ENCODE measurements around the gene SIT1. TPM values are rescaled to one million over a fixed set of nuclear protein-coding genes. Genes with fewer than 3 reads are reported as not detected.
"Not testable (repeated sequence)": the region's sequence is repeated elsewhere in the genome, so short reads cannot be mapped to it uniquely, and the experiment has no call there.

The SIT1 gene
- total RNA-seq, 1 donor from 2014 or later: 0.44 TPM

DNA sequence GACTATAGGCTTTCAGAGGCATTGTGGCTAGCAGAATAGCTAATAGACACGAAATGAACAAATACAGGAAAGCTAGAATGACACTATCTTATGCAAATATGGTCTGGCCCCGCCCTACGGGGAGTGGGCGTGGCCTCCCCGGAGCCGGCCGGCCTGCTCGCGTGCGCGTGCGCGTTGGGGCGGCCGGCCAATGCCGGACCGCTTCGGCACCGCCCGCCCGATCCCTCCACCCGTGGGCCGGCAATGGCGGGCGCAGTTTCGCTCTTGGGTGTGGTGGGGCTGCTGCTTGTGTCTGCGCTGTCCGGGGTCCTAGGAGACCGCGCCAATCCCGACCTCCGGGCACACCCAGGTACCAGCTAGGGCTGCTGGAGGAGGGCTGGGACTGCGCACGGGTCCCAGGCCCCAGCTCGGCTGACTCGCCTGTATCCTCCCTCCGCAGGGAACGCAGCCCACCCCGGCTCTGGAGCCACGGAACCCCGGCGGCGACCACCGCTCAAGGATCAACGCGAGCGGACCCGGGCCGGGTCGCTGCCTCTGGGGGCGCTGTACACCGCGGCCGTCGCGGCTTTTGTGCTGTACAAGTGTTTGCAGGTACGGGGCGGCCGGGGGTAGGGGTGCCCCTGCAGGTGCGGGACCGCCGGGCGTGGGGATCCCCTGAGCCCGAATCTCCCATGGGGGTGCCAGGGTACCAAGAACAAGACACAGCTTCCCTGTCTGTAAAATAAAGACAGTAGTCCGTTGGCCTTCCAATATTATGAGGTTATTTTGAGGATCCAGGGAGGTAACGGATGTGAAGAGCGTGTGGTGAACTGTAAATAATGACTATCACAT is 7.6 kb upstream of the SIT1 start, which contains the start of gene CCDC107:
CCDC107 (plus strand) TSS at position 156 of the 831 bp plus-strand sequence; CDS start at position 244, 88 bp downstream.
- peak; percentile 91 for ATAC-seq

DNA sequence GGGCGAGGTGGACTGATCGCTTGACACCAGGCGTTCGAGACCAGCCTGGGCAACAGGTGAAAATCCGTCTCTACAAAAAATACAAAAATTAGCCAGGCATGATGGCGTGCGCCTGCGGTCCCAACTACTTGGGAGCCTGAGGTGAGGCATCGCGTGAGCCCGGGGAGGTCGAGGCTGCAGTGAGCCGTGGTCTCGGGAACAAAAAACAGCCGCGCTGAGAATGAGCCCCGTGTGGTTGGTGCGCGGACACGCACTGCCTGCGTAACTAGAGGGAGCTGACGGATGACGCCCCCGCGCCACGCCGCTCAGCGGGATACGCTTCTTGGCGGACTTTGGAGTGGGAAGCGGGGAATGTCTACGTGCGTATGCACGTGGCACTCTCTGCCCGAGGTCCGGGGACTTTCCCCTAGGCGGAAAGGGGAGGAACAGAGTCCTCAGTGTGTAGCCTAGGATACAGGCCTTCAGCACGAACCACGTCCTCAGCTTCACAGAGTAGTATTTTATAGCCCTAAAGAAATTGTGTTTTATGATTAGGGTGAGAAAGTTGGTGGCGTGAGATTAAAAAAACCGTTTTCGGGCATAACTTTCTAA is 6.9 kb upstream of the SIT1 start, which contains the start of gene RMRP:
RMRP (minus strand) TSS at position 474 of the 591 bp plus-strand sequence.
- peak; percentile 98 for ATAC-seq

DNA sequence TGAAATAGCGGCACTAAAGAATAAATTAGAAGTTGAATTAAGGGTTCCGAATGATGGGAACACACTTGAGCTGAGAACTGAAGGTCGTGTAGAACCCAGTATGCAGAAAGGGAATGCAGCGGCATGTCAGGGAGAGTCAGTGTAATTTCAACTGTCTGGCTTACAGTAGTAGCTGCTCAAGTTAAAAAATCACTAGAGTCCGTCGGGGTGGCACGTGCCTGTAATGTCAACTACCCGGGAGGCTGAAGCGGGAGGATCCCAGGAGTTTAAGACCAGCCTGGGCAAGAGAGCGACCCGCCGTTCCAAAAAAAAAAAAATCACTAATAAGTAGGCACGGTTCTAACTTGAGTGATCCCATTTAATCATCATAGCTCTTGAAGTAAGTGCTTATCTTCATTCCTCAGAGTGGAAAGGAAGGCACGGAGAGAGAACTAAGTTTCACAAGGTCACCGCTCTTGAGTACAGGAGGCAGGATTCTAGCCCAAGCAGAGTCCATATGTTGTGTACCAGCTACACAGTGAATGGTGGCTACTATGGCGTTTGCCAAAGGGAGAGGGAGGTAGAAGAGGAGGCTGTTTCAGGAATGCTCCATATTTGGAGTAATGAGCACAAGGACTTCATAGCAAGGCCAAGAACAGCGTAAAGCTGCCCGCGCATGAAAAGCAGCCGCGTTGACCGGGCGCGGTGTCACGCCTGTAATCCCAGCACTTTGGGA is 6.3 kb upstream of the SIT1 start:
- ATAC-seq: peak; percentile 1

DNA sequence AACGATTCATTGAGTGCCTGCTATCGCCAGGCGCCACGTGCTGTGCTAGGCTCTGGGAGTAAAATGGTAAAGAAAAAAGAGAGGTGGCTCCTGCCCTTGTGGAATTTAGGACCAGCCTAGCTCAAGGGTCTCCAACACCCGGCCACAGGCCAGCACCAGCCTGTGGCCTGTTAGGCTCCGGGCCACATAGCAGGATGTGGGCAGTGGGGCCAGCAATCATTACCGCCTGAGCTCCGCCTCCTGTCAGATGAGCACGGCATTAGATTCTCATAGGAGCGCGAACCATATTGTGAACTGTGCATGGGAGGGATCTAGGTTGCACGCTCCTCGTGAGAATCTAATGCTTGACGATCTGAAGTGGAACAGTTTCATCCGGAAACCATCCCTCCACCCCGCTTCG is 5.6 kb upstream of the SIT1 start:
- ATAC-seq: no peak

DNA sequence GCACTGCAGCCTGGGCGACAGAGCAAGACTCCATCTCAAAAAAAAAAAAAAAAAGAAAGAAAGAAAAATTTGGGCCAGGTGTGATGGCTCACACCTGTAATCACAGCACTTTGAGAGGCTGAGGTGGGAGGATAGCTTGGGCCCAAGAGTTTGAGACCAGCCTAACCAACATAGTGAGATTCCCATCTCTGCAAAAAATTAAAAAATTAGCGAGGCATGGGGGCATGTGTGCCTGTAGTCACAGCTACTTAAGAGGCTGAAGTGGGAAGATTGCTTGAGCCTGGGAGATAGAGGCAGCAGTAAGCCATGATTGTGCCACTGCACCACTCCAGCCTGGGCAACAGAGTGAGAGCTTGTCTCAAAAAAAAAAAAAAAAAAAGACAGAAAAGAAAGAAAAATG is 2.9 kb upstream of the SIT1 start:
- no peak for ATAC-seq

DNA sequence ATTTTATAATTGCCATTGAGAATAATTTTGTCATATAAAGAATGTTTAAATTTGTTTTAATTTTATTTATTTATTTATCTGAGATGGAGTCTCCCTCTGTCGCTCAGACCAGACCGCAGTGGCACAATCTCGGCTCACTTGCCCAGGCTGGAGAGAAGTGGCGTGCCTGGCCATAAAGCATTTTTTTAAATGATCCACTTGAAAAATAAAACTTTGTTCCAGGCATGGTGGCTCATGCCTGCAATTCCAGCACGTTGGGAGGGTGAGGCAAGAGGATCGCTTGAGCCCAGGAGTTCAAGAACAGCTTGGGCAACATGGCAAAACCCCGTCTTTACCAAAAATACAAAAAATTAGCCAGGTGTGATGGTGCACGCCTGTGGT is 2.1 kb upstream of the SIT1 start:
- ATAC-seq: no peak

DNA sequence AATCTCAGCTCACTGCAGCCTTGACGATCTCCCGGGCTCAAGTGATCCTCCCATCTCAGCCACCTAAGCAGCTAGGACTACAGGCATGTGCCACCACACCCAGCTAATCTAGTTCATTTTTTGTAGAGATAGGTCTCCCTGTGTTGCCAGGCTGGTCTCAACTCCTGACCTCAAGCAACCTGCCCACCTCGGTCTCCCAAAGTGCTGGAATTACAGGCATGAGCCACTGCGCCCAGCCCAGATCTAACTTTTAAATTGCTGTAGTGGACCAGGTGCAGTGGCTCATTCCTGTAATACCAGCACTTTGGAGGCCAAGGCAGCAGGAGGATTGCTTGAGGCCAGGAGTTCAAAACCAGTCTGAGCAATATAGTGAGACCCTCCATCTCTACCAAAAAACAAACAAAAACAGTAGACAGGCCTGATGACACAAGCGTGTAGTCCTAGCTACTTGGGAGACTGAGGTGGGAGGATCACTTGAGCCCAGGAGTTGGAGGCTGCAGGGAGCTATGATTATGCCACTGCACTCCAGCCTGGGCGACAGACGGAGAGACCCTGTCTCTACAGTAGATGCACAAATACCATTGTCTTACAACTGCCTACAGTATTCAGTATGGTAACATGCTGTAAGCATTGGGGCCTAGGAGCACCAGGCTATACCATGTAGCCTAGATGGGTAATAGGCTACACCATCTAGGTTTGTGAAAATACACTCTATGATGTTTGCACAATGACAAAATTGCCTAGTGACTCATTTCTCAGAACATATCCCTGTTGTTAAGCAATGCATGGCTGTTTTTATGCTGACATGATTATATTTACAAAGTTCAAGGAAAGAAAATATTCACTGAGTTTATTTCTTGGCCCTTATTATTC is 1.5 kb upstream of the SIT1 start:
- peak; percentile 53 for ATAC-seq

DNA sequence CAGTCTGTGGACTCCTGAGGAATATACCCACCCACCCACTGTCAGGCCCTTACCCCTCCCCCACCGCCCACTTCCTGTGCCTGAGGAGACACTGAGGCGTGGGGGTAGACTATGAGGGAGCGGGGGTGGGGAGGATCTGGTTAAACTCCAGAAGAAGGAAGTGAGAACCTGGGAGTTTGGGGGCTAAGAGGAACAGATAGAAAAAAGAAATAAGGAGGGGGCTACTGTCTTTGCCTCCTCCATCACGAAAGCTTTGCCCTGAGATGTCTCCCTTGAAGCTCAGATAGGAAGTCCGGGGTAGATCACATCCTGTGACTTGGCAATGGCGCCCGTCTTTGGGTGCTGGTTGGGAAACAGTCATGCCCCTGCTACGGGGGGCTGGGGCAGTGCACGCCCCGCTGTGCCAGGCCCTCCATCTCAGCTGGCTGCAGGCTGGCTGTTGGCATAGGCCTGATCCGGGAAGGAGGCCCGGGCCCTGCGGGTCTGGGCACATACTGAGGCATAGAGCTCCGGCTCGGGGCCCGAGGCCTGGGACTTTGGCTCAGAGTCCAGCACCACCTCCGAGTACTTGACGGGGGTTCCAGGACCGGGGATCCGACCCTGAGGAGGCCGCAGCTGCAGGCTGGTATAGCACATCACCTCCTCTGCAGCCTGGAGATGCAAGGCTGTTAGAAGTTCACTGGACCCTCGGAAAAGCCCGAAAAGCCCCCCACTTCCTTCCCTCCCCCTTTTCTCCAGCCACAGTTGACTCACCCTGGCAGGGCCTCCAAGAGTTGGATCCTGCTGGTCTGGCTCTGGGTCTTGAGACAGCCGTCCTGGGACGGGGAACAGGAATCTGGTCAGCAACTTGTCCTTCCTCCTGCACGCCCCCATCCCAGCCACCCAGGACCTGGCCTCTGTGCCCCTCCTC is 1.0 kb downstream of the SIT1 start:
- ATAC-seq: no peak

DNA sequence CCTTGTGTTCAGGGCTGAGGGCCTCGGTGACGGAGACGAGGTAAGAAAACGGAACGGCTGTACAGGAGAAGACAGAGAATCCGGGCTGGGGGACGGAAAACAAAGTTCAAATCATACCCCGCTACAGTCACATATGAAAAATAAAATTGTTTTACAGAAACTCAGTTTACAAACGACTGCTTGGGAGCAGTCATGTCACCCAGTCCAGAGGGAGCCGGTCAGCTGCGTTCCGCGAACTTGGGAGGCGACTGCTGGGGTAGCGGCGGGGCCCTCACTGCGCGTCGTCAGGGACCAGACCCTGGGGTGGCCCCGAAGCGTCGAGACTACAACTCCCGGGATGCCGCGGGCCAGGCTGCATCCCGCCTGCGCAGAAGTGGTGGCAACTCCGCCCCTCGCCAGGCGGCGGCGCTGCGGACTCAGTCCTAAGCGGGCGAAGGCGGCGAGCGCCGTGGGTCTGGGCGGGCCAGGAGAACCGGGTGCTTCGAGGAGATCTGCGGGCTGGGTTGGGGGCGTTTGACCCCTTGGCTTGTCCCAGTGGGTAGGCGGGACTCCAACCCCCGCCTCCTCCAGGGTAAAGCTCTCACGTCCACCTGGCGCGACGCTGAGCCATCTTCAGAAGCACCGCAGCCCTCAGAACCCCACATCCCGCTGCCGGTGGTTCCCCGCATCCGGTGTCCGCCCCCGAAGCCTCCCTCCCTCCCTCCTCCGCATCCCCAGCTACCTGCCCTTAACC is 4.0 kb downstream of the SIT1 start:
- peak; percentile 95 for ATAC-seq

DNA sequence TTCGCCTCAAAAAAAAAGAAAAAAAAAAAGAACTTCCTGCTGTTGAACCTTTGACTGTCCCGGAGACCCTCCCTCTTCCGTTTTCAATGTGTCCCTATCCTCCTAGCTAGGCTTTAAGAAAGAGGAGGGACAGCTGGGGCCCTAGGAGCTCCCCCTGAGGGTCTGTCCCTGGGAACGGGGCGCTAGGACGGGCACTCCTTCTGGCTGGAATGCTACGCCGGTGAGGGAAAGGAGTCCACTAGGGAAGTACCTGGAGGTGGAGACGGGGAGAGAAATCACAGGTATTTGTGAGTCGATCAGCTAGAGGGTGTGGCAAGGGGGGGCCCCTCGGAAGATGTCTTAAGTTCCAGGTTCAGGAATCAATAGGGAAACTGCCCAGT is 4.6 kb downstream of the SIT1 start:
- ATAC-seq: peak; percentile 14

DNA sequence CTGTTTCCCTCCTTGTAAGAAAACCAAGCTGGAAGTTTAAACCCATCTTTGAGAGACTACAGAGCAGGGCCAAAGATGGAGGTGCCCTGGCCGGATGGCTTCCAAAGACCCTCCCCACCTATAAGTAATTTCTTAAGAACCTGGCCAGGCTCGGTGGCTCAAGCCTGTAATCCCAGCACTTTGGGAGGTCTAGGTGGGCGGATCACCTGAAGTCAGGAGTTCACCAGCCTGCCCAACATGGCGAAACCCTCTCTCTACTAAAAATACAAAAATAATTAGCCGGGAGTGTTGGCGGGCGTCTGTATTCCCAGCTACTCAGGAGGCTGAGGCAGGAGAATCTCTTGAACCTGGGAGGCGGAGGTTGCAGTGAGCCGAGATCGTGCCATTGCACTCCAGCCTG is 5.0 kb downstream of the SIT1 start:
- not testable (repeated sequence) for ATAC-seq

DNA sequence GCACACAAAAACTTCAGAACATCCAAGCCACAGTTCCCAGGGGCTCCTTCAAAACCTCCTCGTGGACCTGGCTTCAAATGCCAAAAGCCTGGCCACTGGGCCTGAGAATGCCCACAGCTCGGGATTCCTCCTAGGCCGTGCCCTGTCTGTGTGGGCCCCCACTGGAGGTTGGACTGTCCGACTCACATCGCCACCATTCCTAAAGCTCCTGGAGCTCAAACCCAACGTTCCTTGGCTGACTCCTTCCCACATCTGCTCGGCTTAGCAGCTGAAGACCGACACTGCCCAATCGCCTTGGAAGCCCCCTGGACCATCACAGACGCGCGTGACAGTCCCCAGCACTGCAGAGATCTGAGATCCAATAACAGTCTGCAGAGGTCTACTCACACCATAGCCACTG is 7.7 kb downstream of the SIT1 start:
- no peak for ATAC-seq

DNA sequence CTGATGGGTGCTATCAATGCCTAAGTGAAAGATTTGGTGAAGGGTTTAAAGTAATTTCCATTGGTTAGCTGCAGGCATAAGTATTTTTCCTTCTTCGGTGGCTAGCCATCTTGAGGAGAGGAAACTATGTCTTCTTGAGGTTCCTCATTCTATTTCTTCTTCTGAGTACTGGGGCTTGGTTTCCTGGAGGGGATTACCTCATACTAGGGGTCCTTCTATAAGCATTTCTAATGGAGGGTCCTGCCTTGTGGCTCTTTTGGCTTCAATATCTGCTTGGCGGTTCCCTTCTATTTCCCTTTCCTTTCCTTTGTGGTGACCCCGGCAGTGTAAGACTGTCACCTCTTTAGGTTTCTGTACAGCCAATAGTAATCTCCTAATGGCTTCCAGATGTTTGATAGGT is 9.3 kb downstream of the SIT1 start:
- ATAC-seq: not testable (repeated sequence)

DNA sequence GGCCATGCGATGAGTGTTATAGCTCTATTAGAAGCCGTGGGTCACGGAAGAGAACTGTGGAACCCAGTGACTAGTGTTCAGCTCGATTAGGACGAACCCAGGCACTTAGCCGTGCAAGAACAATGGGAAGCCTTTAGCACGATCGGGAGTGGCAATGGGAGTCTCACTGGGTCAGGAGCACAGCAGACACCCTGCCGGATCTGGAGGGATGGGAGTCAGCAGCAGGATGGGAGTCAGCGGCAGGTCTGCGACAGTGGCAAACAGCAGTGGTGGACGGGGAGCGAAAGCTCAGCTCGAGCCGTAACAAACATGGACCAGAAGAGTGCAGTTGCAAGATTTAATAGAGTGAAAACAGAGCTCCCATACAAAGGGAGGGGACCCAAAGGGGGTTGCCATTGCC is 10.3 kb downstream of the SIT1 start:
- ATAC-seq: not testable (repeated sequence)

DNA sequence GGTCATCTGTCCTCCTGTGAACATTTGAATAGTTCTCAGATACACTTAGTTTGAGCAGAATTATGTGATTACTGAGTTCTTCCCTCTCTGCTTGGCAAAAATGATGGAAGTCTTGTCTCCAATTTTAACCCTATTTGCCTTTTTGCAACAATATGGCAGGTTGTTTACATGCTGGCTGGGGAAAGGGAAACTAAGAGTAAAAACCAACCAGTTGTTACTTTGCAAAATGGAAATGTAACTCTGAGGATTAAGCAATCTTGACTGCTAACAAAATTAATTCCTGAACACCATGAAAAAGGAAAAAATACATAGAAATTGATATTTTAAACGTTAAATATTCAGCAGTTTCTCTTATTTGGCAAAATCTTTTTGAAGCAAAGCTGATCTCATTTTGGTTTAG is 11.1 kb downstream of the SIT1 start:
- ATAC-seq: no peak

DNA sequence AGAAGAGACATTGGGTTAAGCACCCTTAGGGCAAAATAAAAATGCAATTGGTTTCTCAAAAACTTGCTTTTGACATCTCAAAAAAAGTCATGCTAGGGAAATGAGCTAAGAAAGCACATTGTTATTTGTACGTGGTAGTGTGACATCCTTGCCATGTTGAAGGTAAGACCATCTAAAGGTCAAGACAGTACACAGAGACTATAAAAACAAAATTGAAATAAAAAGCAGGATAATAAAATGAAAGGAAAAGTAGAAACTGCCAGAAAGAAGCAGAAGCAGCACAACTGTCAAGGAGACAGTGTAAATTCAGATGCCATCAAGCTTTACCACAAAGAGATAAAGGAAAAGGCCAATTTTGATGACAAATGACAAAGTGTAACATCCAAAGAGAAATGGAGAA is 11.5 kb downstream of the SIT1 start:
- ATAC-seq: not testable (repeated sequence)

DNA sequence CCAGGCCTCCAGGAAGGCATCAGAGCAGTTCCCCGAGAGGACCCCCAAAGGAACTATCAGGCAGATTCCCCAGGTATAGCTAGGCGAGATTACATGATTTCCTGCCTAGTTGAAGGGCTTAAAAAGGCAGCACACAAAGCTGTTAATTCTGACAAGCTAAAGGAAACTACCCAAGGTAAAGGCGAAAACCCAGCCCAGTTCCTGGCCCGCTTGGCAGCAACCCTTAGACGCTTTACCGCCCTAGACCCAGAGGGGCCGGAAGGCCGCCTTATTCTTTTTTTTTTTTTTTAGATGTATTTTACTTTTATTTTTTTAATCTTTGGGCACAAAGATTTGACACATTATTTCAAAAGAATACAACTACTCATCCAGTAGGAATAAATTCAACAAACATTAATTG is 12.0 kb downstream of the SIT1 start:
- ATAC-seq: not testable (repeated sequence)

DNA sequence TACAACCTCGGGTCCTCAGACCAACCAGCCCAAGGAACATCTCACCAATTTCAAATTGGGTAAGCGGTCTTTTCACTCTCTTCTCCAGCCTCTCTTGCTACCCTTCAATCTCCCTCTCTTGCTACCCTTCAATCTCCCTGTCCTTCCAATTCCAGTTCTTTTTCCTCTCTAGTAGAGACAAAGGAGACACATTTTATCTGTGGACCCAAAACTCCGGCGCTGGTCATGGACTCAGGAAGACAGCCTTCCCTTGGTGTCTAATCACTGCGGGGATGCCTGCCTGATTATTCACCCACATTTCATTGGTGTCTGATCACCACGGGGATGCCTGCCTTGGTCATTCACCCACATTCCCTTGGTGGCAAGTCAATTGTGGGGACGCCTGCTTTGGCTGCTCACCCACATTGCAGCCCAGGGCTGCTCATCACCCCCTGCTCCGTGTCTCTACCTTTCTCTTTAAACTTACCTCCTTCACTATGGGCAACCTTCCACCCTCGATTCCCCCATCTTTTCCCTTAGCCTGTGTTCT is 13.2 kb downstream of the SIT1 start:
- ATAC-seq: not testable (repeated sequence)

DNA sequence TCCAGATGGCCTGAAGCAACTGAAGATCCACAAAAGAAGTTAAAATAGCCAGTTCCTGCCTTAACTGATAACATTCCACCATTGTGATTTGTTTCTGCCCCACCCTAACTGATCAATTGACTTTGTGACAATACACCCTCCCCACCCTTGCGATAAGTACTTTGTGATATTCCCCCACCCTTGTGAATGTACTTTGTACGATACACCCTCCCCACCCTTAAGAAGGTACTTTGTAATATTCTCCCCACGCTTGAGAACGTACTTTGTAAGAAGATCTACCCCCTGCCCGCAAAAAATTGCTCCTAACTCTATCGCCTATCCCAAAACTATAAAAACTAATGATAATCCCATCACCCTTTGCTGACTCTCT is 13.9 kb downstream of the SIT1 start:
- not testable (repeated sequence) for ATAC-seq

DNA sequence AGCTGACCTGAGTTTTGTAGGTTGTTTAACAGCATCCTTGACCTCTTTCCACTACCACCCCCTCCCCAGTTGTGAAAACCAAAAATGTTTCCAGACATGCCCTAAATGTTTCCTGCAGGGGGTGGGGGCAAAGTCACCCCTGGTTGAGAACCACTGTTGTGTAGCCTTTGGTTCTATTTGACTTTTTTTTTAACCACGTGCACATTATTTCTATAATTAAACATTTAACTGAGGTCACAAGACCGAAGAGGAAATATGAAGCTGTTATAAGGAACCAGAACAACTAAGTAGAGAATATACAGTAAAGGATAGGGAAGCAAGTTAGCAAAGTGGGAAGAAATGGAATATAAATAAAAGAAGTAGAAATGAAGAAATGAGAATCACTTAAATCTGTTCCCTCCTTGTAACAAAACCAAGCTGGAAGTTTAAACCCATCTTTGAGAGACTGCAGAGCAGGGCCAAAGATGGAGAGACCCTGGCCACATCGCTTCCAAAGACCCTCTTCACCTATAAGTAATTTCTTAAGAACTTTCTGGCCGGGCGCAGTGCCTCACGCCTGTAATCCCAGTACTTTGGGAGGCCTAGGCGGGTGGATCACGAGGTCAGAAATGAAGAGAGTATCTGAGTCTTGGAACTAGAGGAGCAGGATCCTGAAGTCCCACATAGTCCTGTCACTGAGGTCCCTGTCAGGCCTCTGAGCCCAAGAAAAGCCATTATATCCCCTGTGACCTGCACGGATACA is 14.4 kb downstream of the SIT1 start:
- ATAC-seq: no peak
